ENCODE measurements around the gene IL24. TPM values are rescaled to one million over a fixed set of nuclear protein-coding genes. Genes with fewer than 3 reads are reported as not detected.

The IL24 gene
- total and polyA plus RNA-seq, 10 of the 15 experiments (the other 5 are each of a cell fraction or from before 2014, with no cell fraction given), result 0.05 to 19.8 (median 0.35) TPM; not detected in 1

- TF ChIP-seq E2F4 (IDR thresholded peaks at IDR 0.05; ENCODE audit: low read depth, low read length) (no peak), POLR2AphosphoS2 (IDR thresholded peaks at IDR 0.05; ENCODE audit: low read depth, low read length) (no peak), PAX8 (IDR thresholded peaks at IDR 0.05) (no peak), ZBTB4 (CRISPR knock-in tag; IDR thresholded peaks at IDR 0.05) (no peak), ATF2 (IDR thresholded peaks at IDR 0.05; ENCODE audit: low read length) (0 out of 2 replicates have a peak, but pooled peaks have one; percentile 19), BCL11A (IDR thresholded peaks at IDR 0.05; ENCODE audit: low read depth, low read length) (no peak), ELK1 (IDR thresholded peaks at IDR 0.05; ENCODE audit: low read depth, low read length) (no peak), SPI1 (IDR thresholded peaks at IDR 0.05; ENCODE audit: borderline replicate concordance, insufficient read depth, low read depth, low read length) (no peak), PML (IDR thresholded peaks at IDR 0.05; ENCODE audit: low read length) (no peak), FOS (IDR thresholded peaks at IDR 0.05; ENCODE audit: borderline replicate concordance, extremely low read depth, insufficient read length) (no peak)
These were observed 13.9 kb downstream of the IL24 start (continued) for GRCh38 chr1:206911064-206911663.
